Fibroblast of villous mesenchyme (primary cell): ENCODE data around the gene GPC6. TPM values are rescaled to one million over a fixed set of nuclear protein-coding genes. Genes with fewer than 3 reads are reported as not detected.
"Not testable (repeated sequence)": the region's sequence is repeated elsewhere in the genome, so short reads cannot be mapped to it uniquely, and the experiment has no call there.

Source experiments
- DNase-seq: peaks from one replicate; pipeline ENCODE4 v3.0.0-alpha.2; 2010; ENCODE audit warnings: low read depth
- H3K4me3 ChIP-seq: 2 replicates; pipeline ENCODE4 v1.5.1; 2011; ENCODE audit warnings: low read depth, mild to moderate bottlenecking, low read length
- total RNA-seq: library from RNA; depleted of rRNA; stranded (reverse); fragments of >200 nt; gene quantifications from 2 replicates; pipeline ENCODE4 v1.2.3, GENCODE V29; 2012
- TF ChIP-seq, protein P1 (sequence below): IDR thresholded peaks from 2 replicates; pipeline ENCODE4 v1.5.1; 2012; ENCODE audit warnings: low read depth, mild to moderate bottlenecking, low read length; ENCODE audit not compliant: insufficient read depth

GPC6 gene
- total RNA-seq, 1 donor, result 6.0 TPM

DNA sequence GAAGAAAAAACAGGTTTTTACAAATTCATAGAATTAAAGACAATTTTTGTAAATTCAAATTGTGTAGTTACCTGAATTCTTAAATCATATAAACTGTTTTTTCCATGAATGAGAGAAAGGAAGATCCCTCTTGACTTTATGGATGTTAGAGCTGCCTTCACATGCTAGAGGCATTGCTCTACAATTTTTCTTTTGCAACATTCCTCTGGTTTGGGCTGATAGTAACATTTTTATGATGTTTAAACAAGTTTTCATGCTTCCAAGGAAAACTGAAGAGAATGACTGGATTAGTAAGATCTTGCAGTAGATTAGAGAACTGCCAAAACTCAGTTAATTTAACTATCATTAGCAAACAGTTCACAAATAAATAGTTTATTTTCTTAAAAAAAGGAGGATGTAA lies 250.6 kb downstream of the GPC6 start:
- no peak overlapping the region for H3K4me3 ChIP-seq
- TF ChIP-seq, protein P1, sequence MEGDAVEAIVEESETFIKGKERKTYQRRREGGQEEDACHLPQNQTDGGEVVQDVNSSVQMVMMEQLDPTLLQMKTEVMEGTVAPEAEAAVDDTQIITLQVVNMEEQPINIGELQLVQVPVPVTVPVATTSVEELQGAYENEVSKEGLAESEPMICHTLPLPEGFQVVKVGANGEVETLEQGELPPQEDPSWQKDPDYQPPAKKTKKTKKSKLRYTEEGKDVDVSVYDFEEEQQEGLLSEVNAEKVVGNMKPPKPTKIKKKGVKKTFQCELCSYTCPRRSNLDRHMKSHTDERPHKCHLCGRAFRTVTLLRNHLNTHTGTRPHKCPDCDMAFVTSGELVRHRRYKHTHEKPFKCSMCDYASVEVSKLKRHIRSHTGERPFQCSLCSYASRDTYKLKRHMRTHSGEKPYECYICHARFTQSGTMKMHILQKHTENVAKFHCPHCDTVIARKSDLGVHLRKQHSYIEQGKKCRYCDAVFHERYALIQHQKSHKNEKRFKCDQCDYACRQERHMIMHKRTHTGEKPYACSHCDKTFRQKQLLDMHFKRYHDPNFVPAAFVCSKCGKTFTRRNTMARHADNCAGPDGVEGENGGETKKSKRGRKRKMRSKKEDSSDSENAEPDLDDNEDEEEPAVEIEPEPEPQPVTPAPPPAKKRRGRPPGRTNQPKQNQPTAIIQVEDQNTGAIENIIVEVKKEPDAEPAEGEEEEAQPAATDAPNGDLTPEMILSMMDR, result no peak
- peak; percentile 48 for DNase-seq

DNA sequence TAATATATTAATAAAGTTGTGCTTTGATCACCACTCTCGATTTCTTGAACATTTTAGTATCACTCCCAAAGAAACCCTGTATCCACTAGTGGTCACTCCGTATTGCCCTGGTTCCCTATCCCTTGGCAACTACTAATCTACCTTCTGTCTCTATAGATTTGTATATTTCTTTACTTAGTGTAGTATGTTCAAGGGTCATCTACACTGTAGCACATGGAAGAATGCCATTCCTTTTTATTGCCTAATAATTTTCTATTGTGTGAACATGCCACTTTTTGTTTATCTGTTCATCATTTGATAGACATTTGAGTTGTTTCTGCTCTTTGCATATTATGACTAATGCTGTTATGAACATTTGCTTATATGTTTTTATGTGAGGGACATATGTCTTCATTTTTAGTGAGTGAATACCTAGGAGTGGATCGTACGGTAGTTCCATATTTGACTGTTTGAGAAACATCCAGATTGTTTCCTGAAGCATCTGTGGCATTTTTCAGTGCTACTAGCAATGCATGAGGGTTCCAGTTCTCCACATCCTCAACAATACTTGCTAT lies 254.0 kb downstream of the GPC6 start:
- H3K4me3 ChIP-seq, result no peak overlapping the region
- TF ChIP-seq, protein P1, result no peak
- no peak for DNase-seq

DNA sequence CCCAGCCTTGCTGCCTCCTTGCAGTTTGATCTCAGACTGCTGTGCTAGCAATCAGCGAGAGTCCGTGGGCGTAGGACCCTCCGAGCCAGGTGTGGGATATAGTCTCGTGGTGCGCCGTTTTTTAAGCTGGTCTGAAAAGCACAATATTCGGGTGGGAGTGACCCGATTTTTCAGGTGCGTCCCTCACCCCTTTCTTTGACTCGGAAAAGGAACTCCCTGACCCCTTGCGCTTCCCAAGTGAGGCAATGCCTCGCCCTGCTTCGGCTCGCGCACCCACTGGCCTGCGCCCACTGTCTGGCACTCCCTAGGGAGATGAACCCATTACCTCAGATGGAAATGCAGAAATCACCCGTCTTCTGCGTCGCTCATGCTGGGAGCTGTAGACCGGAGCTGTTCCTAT lies 269.5 kb downstream of the GPC6 start:
- H3K4me3 ChIP-seq, DNase-seq: not testable (repeated sequence)

DNA sequence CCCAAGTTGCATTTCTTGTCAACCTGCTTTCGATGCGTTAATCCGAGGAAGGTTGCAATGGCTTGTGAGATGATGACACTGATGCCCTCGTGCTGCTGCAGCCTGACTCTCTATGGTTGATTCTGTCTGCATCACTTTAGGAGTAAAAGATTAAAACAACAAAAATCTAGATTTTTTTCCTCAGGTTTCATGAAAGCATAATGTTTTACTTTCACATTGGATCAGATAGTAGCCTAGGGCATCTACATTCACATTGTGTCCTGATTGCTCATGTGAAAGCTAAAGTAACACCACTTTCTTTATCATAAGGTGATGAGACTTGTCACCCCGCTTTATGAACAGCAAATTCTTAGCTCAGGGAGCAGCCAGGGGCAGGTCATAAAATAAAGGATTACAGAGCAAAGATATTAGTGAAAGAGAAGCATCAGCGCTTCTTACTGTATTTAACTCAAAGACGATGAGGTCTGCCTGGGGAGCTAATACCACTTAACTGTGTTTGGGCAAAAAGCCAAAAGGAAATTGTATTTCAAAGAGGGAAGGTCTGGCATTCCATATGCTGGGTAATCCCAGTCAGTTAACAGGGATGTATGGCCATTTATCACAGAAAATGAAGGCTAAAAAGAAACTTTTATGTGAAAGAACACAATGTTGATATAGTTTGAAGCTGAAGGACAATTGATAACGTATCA lies 270.5 kb downstream of the GPC6 start:
- peak; percentile 71 for DNase-seq
- peak overlapping the region; percentile 14 for H3K4me3 ChIP-seq

DNA sequence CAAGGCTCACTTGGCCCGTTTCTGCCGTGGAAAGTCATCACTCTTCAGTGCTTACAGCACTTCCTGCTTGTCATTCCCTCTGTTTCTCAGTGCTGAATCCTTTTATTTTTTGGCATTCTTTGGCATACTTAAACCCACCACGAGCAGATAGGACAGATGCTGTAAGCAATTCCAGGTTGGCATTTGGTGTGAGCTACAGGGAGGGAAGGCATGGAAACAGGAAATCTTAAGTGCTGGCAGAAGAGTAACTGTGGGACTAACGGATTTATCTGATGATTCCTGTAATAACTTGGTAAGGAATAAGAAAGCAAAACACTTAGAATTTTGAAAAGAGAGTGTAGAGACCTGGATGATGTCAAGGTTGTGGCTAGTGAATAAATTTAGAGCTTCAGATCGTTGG lies 273.4 kb downstream of the GPC6 start:
- DNase-seq, result no peak
- no peak overlapping the region for H3K4me3 ChIP-seq

More for the DNA sequence above, 270.5 kb downstream of the GPC6 start:
- TF ChIP-seq, protein P1, result no peak

DNA sequence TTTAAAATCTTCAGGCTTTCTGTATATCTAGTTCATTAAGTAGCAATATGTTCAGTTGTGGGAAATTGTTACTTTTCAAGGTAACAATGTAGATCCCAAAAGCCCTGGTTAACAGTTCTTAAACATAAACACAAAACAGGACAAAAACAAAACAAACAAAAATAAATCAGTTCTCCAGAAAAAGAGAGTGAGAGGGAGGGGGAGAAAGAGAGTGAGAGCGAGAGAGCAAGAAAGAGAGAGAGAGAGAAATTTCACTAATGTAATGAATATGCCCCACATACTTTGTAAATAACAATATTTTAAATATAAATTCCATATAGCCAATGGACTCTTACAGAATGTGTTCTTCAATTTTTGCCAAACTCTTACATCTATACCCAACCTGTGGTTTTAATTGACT lies 275.5 kb downstream of the GPC6 start:
- TF ChIP-seq, protein P1, result no peak
- no peak for DNase-seq
- no peak overlapping the region for H3K4me3 ChIP-seq

More for the DNA sequence above, 273.4 kb downstream of the GPC6 start:
- TF ChIP-seq, protein P1, result no peak

DNA sequence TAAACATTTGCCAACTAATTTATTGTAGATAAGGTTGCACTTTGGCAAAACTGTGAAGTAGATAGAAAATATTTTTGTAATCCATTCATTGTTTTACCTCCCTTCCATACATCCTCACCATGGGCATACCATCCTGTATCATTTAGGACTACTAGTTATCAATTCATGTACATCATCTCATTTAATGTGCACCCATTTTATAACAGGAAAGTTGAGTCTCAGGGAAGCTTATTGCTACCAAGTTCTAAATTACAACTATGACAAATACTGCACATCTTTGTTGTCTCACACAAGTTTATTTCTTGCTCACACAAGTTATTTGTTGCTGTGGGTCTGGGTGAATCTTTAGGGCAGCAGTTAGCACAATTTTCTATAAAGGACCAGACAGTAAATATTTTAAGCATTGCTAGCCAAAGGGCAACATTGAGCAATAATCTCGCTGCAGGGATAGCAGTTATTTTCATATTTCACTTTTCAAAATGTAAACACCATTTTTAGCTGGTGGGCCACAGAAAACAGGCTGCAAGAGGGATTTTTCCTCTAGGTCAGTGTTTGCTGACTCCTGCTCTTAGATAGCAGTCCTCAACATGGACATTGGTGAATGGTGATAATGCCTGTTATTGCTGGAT lies 276.5 kb downstream of the GPC6 start:
- DNase-seq, result peak; percentile 61
- TF ChIP-seq, protein P1, result no peak
- no peak overlapping the region for H3K4me3 ChIP-seq
